Activated CD4-positive, CD25-positive, alpha-beta regulatory T cell treated with anti-CD3 and anti-CD28 coated beads, Interleukin-2, amount 50 U/mL, for 16 hours (primary cell): ENCODE data around the gene TECPR1.

Experiments used
- DNase-seq: peaks from one replicate; pipeline ENCODE4 v3.0.0-alpha.2; 2020; ENCODE audit warnings: low read depth, low spot score

TECPR1 gene

DNA sequence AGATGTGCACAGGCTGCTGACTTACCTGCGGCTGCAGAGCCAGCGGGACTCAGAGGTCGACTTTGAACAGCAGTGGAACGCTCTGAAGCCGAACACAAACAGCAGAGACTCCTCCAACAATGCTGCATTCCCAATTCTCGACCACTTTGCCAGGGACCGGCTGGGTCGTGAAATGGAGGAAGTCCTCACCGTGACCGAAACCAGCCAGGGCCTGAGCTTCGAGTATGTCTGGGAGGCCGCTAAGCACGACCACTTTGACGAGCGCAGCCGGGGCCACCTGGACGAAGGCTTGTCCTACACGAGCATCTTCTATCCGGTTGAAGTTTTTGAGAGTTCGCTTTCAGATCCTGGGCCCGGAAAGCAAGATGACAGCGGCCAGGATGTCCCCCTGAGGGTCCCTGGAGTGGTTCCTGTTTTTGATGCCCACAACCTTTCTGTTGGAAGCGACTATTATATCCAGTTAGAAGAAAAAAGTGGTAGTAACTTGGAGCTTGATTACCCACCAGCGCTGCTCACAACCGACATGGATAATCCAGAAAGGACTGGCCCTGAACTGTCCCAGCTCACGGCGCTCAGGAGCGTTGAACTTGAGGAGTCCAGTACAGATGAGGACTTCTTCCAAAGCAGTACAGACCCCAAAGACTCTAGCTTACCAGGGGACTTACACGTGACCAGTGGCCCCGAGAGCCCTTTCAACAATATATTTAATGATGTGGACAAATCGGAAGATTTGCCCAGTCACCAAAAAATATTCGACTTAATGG, 60.2 kb downstream of the TECPR1 start:
- no peak for DNase-seq

DNA sequence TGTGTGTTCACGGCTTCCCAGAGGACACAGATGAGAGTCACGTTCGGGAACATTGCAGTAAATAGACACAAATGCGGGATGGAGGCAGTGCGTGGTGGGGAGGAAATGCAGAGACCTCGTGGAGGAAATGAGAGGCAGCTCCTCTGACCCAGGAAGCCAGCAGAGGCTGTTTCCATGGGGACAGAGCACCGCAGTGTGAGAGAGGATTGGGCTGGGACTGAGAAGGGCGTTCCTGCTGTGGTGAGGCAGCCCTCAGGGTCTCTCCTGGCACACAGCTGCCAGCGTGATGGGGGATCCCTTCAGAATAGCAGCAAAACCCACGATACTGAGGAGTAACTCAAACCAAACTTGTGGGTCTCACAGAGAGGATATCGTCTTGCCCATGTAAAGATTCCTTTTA, 62.5 kb downstream of the TECPR1 start:
- no peak for DNase-seq

- no peak for DNase-seq
Observed at GRCh38 chr7:98187138-98187502, 64.9 kb downstream of the TECPR1 start.

- DNase-seq, result no peak
Observed at GRCh38 chr7:98186452-98187137, 65.4 kb downstream of the TECPR1 start.

- no peak for DNase-seq
Observed at GRCh38 chr7:98185101-98185500, 66.9 kb downstream of the TECPR1 start.

DNA sequence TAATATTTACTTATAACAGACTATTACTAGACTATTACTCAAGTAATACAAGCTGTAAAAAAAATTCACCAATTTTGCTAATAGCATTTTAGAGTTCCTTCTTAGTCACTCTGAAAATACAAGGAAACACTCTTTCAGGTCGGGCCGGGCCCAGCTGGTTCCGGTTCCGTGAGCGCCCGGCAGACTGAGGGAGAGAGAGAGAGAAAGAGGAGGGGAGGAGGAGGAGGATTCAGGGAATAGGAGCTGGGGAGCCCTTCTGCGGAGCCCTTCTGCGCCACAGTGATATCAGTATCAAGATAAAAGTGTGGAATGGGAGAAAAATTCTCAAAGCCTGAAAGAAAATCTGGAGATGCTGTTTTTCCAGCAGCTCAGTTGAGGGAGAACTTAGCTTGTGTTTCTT, 71.3 kb downstream of the TECPR1 start:
- no peak for DNase-seq

GRCh38 chr7:98178762-98179490, 73.1 kb downstream of the TECPR1 start:
- DNase-seq, result no peak

DNA sequence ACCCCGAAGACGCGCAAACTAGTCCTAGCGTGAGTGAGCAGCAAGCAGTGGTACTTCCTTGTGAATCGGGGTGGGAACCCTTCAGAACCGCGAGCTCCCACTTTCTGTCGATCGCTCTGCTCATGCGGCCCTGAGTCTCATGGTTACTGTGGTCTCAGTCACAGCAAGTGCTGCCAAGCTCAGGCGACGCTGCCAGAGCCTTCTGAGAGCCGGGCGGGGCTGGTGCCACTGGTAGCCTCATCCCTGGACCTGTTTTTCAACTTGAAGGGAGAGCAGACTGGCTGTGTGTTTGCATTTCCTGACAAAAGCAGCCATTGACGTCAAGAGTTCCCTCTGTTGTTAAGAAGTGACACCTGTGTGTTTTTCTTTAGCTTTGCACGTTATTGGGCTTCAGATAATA, 73.7 kb downstream of the TECPR1 start:
- no peak for DNase-seq

GRCh38 chr7:98177553-98177952, 74.5 kb downstream of the TECPR1 start:
- DNase-seq, result no peak

DNA sequence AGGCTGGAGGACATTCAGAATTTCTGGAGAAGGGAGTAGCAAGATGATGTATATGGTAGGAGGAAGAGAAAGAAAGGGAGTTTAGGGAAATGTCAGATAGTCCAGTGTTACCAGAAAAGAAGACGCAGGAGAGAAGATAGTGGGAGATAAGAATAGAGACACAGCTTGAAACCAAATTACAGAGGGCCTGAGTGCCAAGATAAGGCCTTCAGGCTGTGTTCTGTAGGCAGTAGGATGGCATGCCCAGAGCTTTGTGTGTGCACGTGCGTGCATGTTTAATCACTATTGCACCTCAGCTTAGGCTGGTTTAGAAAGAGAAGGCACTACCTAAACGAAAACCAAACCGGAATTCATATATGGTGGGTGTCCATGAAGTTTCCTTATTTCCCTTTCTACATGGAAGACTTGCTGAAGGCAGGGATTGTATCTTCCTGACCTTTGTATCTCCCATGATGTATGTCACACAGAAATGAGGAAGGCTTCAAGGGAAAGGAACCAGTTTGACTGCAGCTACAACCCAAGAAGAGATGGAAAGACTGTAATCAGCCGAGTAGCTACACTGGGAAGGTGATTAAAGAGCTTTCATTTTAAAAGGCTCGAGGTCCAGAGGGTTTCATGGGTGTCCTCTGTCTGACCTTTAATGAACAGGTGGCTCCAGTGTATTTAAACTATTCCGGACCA, 76.6 kb downstream of the TECPR1 start:
- no peak for DNase-seq

DNA sequence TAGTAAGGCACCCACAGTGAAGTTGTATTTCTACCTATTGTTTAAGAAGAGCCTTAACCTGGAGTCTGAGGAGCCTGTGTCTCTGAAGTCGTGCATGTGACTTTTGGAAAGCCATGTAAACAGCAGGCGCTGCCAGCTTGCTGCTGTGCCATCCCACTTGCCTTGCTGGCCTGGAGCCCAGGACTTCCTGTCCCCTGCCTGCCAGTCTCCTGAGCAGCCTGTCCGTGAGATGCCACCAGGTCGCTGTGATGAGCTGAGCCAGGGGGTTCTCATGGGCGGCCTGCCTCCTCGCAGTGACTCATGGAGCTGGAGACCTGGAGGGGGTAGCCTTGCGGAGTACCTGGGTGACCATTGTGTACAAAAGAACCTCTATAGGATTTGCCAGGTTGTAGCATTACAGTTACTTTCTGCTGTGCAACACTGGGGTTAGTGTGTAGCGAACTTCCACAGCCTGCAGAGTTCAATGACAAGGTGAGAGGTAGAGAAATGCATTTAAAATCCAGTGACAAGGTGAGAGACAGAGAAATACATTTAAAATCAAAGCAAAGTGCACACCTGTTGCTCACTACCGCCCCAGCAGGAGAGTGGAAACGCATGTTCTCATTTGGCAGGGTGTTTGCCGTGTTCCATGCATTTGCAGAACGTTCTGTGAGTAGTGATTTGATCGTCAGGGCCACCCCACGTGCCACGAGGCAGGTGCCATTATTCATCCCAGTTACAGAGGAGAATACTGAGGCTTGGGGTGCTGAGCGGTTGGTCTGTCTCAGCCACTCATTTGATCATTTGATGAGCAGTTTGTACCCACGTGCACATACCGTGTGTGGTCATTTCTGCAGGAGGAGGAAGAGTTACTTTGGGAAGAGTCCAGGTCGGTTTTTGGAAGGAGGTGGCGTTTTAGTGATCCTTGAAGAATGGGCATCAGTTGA, 77.4 kb downstream of the TECPR1 start:
- no peak for DNase-seq

DNA sequence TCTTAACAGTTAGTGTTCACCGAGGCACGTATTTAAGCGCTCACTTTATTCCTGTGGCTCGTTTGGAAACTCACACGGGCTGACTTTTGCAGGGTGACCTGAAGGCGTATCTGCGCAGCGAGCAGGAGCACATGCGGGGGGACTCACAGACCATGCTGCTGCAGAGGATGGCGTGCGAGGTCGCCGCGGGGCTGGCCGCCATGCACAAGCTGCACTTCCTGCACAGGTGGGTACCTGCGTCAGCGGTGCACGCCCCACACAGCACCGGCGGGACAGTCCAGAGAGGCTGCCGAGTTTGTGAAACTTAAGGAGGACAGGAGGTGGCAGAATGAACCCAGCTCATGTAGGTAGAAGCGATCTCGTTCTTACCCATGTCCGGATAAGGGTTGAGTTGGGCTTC, 80.6 kb downstream of the TECPR1 start:
- DNase-seq, result no peak

- no peak for DNase-seq
Observed at GRCh38 chr7:98170966-98171365, 81.1 kb downstream of the TECPR1 start.

DNA sequence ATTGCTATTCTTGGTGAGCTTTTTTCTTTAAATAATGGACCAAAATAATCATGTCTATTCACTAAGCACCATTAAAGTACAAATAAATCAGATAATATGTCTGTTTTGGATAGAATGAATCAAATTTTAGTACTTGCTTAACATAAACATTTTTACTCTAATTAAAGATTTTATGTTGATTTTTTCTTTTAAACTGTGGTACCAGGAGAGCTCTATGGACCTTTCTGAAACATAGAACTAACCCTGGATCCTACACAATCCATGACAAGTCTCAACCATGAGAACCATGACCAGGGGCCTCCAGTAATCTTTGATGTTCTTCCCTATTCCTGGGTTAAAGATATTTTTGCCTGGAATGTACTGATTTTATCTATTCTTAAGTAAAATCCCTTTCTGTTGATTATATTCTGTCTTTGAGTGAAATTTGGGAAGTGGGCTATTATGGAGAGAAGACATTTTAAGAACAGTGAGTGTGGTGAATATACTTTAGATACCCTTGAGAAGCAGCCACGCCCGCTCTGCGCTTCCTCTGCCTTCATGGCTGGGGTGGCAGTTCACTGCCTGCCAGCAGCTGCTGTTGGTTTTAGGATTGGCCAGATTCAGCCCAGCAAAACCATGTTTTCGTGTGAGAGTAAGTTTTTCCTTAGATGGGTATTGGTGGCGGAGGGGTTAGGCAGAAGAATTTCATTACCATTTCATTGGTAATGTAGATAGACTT, 83.0 kb downstream of the TECPR1 start:
- no peak for DNase-seq

DNA sequence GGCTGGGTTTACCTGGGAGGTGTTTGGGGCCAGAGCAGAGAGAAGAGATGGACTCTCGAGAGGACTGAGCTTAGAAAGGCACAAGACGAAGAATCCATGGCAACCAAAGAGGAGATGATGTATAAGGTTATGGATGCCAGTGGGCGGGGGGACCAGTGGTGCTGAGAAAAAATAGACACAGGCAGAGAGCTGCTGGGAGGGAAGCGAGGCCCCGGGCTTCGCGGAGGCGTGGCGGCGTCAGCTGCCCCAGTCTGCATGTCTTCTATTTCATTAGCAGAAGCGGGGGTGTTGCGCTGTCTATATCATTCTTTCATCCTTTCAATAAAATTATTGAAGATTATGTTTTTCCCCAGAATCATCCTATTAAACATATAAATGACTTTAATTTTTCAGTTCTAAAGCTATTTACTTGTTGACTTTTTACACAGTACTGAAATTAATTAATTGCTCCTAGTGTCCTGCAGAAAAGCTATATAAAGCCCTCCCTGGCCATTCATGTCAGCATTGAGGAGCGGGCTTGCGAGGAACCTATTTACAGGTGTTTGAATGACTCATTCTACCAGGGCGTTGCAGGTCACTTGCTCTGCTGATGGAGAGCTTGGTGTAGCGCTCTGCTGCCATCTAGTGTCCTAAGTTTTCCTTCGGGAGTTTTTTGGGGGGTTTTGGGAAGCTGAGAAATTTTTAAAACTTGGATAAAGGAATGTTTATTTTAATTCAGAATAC, 83.7 kb downstream of the TECPR1 start:
- peak; percentile 46 for DNase-seq

- no peak for DNase-seq
Observed at GRCh38 chr7:98167653-98168052, 84.4 kb downstream of the TECPR1 start.

GRCh38 chr7:98166668-98166970, 85.4 kb downstream of the TECPR1 start:
- no peak for DNase-seq

DNA sequence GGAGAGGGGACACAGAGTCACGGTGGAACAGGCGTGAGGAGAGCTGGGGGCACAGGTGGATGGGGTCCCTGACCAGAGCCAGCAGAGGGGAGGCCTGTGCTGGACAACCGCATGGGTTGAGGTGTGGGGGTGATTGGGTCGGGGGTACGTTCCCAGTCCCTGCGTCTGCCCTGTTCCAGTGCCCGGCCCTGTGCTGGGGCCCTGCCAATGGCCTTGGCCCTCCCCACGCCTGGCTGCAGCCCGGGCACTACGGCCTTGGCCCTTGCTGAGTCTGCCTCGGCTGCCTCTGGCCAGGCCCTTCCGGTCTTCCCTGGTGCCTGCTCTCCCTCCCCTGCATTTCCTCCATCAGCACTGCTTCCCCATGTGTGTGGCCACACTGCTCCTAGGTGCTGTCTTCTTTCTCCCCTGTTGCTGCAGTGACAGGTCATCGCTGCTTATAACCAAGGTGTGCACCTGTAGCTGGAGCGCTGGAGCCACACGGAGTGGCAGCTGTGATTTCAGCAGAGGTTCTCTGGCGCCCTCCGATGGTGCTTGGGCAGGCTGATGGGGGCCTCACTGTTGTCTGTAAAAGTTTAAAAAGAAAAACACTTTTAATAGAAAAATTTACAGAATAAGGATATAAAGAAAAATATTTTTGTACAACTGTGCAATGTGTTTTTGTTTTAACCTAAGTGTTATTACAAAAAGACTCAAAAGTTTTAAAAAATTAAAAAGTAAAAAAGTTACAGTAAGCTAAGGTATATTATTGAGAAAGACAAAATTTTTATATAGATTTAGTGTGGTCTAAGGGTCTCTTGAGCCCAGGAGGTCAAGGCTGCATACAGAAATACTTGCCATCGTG, 86.0 kb downstream of the TECPR1 start:
- peak; percentile 19 for DNase-seq
